HG03520 (cell line): ENCODE data around the gene CLCN2.

Experiments
- ATAC-seq: cut with Tn5 transposase; IDR thresholded peaks from one replicate; pipeline ENCODE4 v1.9.1; 2021; ENCODE audit warnings: mild to moderate bottlenecking, moderate library complexity; ENCODE audit not compliant: unreplicated experiment

The CLCN2 gene

DNA sequence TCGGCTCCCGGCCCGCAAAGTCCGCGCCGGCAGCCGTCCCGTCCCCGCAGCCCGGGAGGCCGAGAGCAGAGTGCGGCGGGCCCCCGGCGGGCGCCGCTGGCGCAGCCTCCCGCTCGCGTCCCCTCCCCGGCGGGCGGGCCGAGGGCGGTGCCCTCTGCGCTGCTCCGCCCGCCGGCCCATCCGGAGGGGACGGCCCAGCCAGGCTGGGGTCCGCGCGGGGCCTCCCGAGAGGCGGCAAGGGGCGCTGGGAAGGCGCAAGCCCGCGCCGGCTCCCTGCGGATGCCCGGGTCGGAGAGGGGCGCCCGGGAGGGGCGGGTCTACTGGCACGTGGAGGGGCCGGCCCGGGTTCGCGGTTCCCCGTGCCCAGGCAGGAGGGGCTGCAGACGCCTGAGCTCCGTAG lies at the start of gene CLCN2, which contains the start of gene POLR2H:
TSS of gene CLCN2 (minus strand) at position 74 of the 400 bp plus-strand sequence. CDS start 126 bp downstream, outside the sequence.
TSS of gene POLR2H (plus strand) at position 179 of the 400 bp plus-strand sequence. CDS start 1,783 bp downstream, outside the sequence.
- ATAC-seq = peak; percentile 28

DNA sequence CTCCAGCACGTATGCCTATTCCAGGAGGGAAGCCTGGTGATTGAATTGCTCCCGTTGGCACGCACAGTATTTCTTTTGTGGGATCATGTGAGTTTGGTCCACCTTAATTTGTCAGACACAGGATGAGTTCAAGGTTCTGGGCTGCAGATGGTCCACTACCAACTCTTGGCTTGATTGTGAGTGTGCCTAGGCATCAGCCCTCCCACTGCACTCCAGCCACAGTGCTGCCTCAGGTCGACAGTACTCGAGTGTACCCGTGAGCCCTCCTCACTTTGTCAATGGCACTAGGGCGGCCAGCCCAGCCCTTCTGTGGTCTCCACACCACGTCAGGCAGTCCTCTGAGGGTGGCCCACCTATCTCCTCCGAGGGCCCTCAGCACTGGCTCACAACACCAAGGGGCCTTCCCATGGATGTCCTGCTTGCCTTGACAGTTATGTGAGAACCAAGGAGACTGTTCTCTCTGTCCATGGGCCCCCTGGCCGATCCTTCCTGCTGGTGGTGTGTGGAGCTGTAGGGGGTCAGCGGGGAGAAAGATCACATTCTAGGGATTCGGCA lies 48.6 kb upstream of the CLCN2 start:
- no peak for ATAC-seq

GRCh38 chr3:184409331-184409926 lies 48.0 kb upstream of the CLCN2 start:
- no peak for ATAC-seq

DNA sequence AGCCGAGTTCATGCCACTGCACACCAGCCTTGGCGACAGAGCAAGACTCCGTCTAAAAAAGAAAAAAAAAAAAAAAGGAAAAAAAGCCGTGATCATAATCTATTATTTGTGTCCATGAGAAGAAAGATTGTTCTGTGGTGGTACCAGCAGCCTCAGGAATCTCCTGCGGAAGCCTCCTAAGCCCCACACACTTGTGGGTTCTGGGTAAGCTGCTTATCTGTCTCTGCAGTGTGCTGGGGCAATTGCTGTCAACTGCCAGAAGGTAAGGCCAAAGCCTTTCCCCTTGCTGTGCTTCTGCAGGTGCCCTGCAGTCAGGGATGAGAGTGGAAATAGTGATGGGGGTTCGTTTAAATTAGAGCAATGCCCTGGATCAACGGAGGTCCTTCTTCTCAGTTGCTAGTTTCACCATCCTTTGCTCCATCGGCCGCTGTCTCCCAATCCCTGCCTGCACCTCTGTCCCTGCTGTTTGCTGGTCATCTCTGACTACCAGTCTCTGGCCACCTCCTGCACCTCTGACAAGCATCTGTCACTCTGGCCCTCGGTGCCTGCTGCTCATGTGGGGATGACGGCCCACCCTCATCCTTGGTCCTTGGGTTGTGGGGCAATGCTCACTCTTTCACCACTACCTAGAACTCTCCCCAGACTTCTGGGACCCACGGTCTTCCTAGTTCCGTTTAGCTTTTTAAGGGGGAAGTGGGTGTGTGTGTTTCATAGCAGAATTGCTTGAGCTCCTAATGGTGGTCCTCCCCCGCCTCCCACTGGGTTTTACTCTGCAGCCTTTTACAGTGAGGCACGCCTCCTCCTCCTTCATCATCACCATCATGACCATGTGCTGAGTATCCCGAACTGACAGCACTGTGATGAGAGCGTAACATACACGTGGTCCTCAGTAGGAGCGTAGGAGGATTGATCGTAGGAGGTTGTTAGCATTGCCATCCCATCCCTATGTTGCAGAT lies 43.9 kb upstream of the CLCN2 start:
- no peak for ATAC-seq

DNA sequence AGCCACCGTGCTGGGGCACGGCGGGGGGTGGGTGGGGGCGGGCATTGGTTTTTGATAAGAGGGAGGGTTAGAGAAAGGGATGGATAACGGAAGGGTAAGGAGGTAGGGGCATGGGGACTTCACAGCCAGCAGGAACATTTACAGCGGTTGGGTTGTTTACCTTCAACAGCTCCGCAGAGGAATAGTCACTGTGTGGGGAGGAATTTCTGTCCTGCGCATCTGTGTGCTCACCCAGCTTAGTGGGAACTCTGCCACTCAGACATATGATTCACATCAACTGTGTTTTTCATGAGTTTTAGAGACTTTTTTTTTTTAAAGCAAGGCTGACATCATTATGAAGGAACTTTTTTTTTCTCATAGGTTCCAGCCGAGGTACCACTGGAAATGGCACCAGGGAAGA lies 38.0 kb upstream of the CLCN2 start:
- no peak for ATAC-seq

- ATAC-seq = no peak
Measured at GRCh38 chr3:184395320-184395660, 33.9 kb upstream of the CLCN2 start.

GRCh38 chr3:184391266-184391665 lies 29.9 kb upstream of the CLCN2 start:
- no peak for ATAC-seq

DNA sequence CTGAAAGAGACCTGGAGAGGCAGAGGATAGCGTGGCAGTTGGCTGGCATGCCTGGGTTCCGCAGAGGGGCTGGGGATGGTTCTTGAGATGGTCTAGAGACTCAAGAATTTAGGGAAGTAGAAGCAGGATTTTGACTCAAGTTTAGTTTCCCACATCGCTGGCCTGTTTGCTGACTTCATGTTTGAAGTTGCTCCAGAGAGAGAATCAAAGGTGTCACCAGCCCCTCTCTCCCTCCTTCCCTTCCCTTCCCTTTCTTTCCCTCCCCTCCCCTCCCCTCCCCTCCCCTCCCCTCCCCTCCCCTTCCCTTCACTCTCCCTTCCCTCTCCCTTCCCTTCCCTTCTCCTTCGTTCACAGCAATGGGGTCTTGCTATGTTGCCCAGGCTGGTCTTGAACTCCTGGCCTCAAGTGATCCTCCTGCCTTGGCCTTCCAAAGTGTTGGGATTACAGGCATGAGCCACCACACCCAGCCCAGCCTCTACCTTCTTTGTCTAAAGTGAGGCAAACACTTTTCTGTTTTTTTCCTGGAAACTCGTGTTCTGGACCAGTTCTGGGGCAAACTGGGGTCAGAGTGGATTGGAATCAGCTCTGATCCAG lies 28.6 kb upstream of the CLCN2 start:
- no peak for ATAC-seq

DNA sequence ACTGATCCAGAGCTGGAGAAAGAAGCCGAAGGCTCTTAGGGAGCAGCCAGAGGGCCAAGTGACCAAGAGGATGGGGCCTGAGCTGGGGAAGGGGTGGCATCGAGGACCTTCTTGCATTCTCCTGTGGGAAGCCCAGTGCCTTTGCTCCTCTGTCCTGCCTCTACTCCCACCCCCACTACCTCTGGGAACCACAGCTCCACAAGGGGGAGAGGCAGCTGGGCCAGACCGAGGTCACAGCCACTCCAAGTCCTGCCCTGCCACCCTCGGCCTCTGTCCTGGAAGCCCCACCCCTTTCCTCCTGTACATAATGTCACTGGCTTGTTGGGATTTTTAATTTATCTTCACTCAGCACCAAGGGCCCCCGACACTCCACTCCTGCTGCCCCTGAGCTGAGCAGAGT lies 28.0 kb upstream of the CLCN2 start:
- ATAC-seq = no peak

DNA sequence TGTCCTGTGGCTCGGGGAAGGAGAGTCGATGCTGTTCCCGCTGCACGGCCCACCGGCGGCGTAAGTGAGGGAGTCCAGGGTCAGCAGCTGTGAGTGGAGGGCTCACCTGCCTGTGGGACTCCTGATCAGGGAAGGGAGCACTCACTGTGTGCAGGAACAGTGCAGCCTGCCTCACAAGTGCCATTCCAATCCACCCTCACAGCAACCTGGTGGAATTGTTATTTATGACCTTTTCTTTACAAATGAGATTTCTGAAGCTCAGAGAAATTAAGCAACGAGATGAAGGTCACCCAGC lies 27.5 kb upstream of the CLCN2 start:
- ATAC-seq = no peak

- ATAC-seq = no peak
Measured at GRCh38 chr3:184388164-184388935, 26.9 kb upstream of the CLCN2 start.

DNA sequence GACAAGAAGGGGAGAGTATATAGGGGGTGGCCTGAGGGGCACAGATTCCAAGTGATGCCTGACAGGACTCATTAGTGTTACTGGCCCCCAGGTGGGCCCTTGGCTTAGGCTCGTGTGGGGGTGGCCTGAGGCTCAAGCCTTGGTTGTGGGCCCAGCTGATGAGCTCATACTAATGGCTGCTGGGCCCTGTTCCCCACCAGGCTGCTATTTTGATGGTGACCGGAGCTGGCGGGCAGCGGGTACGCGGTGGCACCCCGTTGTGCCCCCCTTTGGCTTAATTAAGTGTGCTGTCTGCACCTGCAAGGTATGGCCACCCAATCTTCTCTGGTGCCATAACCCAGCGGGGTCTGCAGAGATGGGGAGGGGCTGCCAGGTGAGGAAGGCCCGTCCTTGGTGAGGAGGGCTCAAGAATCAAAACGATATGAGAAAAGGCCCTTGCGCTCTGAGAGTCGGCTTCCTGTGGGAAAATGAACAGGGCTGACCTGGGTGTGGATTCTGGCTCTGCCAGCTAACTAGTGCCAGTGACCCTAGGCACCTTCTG lies 25.8 kb upstream of the CLCN2 start:
- no peak for ATAC-seq

GRCh38 chr3:184386047-184386806 lies 24.8 kb upstream of the CLCN2 start:
- no peak for ATAC-seq

DNA sequence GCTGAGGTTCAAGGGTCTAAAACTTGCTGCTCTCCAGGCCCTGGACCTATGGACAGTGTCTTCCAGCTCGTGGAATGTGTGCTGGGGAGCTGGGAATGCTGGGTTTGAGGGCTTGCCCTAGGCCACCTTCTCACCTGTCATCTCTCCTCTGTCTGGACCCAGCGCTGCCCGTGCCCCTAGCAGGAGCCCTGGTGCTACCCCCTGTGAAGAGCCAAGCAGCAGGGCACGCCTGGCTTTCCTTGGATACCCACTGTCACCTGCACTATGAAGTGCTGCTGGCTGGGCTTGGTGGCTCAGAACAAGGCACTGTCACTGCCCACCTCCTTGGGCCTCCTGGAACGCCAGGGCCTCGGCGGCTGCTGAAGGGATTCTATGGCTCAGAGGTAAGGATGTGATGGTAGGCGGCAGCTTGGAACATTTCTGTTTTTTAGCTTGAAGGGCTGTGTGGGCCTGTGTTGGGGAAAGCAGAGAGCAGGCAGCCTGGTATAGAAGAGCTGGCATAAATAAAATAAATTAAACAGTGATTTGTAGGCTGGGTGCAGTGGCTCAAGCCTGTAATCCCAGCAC lies 23.5 kb upstream of the CLCN2 start:
- no peak for ATAC-seq

DNA sequence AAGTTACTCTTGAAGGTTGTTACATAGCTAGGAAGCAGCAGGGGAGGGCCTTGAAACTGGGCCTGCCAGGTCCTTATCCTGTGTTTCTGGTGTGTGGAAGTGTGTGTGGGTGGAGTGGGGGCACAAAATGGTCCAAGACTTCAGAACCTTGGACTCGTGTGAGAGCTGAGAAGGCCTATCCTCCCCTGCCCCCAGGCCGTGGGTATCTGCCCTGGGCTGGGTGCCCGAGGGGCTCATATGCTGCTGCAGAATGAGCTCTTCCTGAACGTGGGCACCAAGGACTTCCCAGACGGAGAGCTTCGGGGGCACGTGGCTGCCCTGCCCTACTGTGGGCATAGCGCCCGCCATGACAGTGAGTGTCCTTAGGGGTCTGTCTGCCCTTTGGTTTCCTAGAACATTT lies 22.9 kb upstream of the CLCN2 start:
- ATAC-seq = no peak

DNA sequence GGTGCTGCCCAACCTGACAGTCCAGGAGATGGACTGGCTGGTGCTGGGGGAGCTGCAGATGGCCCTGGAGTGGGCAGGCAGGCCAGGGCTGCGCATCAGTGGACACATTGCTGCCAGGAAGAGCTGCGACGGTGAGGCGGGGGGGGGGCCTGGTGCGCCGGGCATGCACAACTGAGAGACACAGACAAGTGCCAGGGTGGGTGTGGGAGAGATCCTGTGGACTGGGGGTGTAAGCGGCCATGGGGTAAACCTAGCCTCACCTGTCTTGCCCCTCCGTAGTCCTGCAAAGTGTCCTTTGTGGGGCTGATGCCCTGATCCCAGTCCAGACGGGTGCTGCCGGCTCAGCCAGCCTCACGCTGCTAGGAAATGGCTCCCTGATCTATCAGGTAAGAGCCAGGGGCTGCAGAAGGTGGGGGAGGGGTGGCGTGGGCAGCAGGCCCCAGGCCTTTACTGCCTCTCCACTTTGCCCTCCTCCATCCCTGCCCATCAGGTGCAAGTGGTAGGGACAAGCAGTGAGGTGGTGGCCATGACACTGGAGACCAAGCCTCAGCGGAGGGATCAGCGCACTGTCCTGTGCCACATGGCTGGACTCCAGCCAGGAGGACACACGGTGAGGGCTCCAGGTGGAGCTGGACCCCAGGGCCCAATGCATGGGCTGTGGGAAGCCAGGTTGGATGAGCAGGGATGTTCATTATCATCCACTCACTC lies 21.8 kb upstream of the CLCN2 start:
- ATAC-seq = no peak

- no peak for ATAC-seq
Measured at GRCh38 chr3:184382326-184383032, 21.1 kb upstream of the CLCN2 start.
